Activated CD4-positive, alpha-beta T cell treated with anti-CD3 and anti-CD28 coated beads for 24 hours (primary cell): ENCODE data around the gene CCDC92.

Experiments used
- DNase-seq, 2 donors: peaks; one replicate each; pipeline ENCODE4 v3.0.0-alpha.2; 2020; ENCODE audit warnings: low read depth in 2 of 2

Gene CCDC92

GRCh38 chr12:123972457-123973401, at the start of gene CCDC92, which contains the start of gene ZNF664:
CCDC92 (minus strand) TSS chr12:123972831; CDS start chr12:123944305, 28,526 bp downstream.
ZNF664 (plus strand) TSS chr12:123973215; CDS start chr12:124012145, 38,930 bp downstream.
- peak; percentile 90 to 96 for DNase-seq

GRCh38 chr12:124022161-124022560, 49.5 kb upstream of the CCDC92 start:
- DNase-seq: no peak

- DNase-seq: no peak
Measured at GRCh38 chr12:124021007-124021406, 48.4 kb upstream of the CCDC92 start.

GRCh38 chr12:124020514-124020949, 47.9 kb upstream of the CCDC92 start:
- no peak for DNase-seq

GRCh38 chr12:124019115-124019514, 46.5 kb upstream of the CCDC92 start:
- DNase-seq: no peak

GRCh38 chr12:124018539-124018938, 45.9 kb upstream of the CCDC92 start:
- DNase-seq: no peak

GRCh38 chr12:124017064-124017463, 44.4 kb upstream of the CCDC92 start:
- DNase-seq: no peak

- DNase-seq: no peak
Measured at GRCh38 chr12:124015494-124016461, 43.1 kb upstream of the CCDC92 start.

GRCh38 chr12:124013073-124013472, 40.4 kb upstream of the CCDC92 start:
- no peak for DNase-seq

- no peak for DNase-seq
Measured at GRCh38 chr12:124011435-124012115, 38.9 kb upstream of the CCDC92 start.

GRCh38 chr12:124010687-124011086, 38.1 kb upstream of the CCDC92 start:
- no peak for DNase-seq

GRCh38 chr12:124009781-124010180, 37.1 kb upstream of the CCDC92 start:
- DNase-seq: no peak

GRCh38 chr12:124008595-124008994, 36.0 kb upstream of the CCDC92 start:
- no peak for DNase-seq

- DNase-seq: no peak
Measured at GRCh38 chr12:124007826-124008570, 35.4 kb upstream of the CCDC92 start.

GRCh38 chr12:124006846-124007713, 34.4 kb upstream of the CCDC92 start:
- DNase-seq: no peak

GRCh38 chr12:124006085-124006845, 33.6 kb upstream of the CCDC92 start:
- peak in 1 of 2 donors; percentile 14 for DNase-seq

- DNase-seq: no peak
Measured at GRCh38 chr12:124004233-124004875, 31.7 kb upstream of the CCDC92 start.

- DNase-seq: no peak
Measured at GRCh38 chr12:124002654-124003053, 30.0 kb upstream of the CCDC92 start.
